ENCODE results near the gene TACSTD2.
A peak's percentile ranks its signal among the peaks of the same experiment; 100 is the strongest.

The TACSTD2 gene

DNA sequence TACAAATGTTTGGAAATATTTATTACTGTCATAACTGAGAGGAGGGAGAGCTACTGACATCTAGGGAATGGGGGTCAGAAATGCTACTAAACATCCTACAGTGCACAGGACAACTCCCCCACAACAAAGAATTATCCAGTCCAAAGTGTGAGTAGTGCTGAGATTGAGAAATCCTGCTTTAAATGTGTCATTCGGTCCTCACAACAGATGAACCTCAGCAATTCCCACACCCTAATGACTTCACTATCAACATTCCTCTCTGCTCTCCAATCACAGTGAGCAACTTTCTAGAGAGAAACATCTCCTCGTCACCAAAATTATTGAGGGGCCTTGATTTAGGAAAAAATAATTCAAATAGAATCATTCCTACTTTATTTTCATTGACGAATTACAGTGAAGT, 48.5 kb downstream of the TACSTD2 start:
- CTCF ChIA-PET, result interaction anchor here (0.7 to 2.4 kb wide), 3 partner anchors 13 to 305 kb away, joined by 3 to 30 read pairs (median 3); no protein-coding TSS in a partner anchor
- no peak overlapping the region for H3K4me3 ChIP-seq (ENCODE audit: low read depth, low read length)
- H3K9me3 ChIP-seq (ENCODE audit: control insufficient read depth, insufficient read depth, low read depth, low read length), result no peaks in the 10 kb centered on the region
- TF ChIP-seq ZNF426 (tag by site-specific recombination; IDR thresholded peaks at IDR 0.05) (no peak), PRDM10 (tag by site-specific recombination; IDR thresholded peaks at IDR 0.05) (0 out of 2 replicates have a peak, but pooled peaks have one; percentile 16)
- no peaks in the 10 kb centered on the region for H3K36me3 ChIP-seq (ENCODE audit: control insufficient read depth in 2 of 2, insufficient read depth in 1 of 2, low read length in 2 of 2)
- no peaks in the 10 kb centered on the region for H3K4me1 ChIP-seq (ENCODE audit: control insufficient read depth, insufficient read depth, low read length)
- POLR2A ChIA-PET, result no interaction called here
- no peak overlapping the region for H3K27ac ChIP-seq (ENCODE audit: extremely low read depth, low read depth, low read length)
